A549 treated with AZD9567 at 1 μM for 4 hours (cell line): ENCODE measurements around the gene CNTNAP3. TPM values are rescaled to one million over a fixed set of nuclear protein-coding genes. Genes with fewer than 3 reads are reported as not detected.

Experiments
- total RNA-seq: library from RNA; stranded (reverse); fragments of 200-300 nt; extraction: Qiagen RNA extraction; gene quantifications from 5 replicates; pipeline ENCODE4 v1.2.3, GENCODE V29; 2022; ENCODE audit not compliant: insufficient read depth

Gene CNTNAP3
- 3.6 to 10.0 TPM (median 9.2 TPM) in 5 replicates for total RNA-seq

DNA sequence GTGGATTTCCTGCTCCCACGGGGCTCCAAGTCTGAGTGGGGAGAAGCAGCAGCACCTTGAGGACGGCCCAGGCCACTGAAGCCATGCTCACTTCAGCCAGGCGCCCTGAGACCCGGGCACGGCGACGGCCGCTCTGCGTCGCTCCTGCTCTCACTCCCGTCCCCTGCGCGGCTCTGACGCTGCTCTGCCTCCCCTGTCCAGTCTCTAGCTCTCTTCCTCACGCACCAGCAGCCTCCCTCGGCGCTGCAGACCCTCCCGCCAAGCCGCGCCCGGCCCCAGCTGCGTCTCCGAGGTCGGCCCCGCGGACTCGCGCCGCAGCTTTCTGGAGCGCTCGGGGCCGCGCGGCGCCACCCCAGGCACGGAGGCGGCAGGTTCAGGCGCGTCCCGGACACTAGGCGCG is at the start of gene CNTNAP3:
CNTNAP3 (minus strand) TSS at position 188 of the 400 bp plus-strand sequence; CDS start at position 85, 103 bp downstream.

Other genes with a start within 250 kb of the CNTNAP3 start
- not detected in 5 replicates for gene SPATA31A1, start 67.5 kb upstream of the CNTNAP3 start, total RNA-seq